Endodermal cell (in vitro differentiated cells): Measurements from ENCODE around the gene NOD1. TPM values are rescaled to one million over a fixed set of nuclear protein-coding genes. Genes with fewer than 3 reads are reported as not detected.
"Not testable (repeated sequence)": the region's sequence is repeated elsewhere in the genome, so short reads cannot be mapped to it uniquely, and the experiment has no call there.

ENCODE experiments used
- DNase-seq: peaks from one replicate; pipeline ENCODE4 v3.0.0-alpha.2; 2017
- H3K27ac ChIP-seq: 2 replicates; pipeline ENCODE4 v1.5.1; 2013; ENCODE audit warnings: mild to moderate bottlenecking, low read depth, low read length, moderate library complexity
- H3K27me3 ChIP-seq: 2 replicates; pipeline ENCODE4 v1.6.1; 2013; ENCODE audit warnings: mild to moderate bottlenecking, low read length, moderate library complexity; ENCODE audit not compliant: insufficient read depth, control insufficient read depth, poor library complexity, severe bottlenecking
- H3K36me3 ChIP-seq: 2 replicates; pipeline ENCODE4 v1.7.0; 2013; ENCODE audit warnings: mild to moderate bottlenecking, low read length, moderate library complexity; ENCODE audit not compliant: control insufficient read depth, insufficient read depth
- H3K4me1 ChIP-seq: one replicate; pipeline ENCODE4 v1.7.0; 2013; ENCODE audit warnings: low read length; ENCODE audit not compliant: control insufficient read depth, insufficient read depth
- H3K4me3 ChIP-seq: 2 replicates; pipeline ENCODE4 v1.5.1; 2013; ENCODE audit warnings: mild to moderate bottlenecking, low read length, moderate library complexity
- H3K9ac ChIP-seq: 2 replicates; pipeline ENCODE4 v1.6.1; 2013; ENCODE audit warnings: mild to moderate bottlenecking, low read length, moderate library complexity; ENCODE audit not compliant: poor library complexity, severe bottlenecking; ENCODE audit errors: extremely low read depth
- H3K9me3 ChIP-seq: 2 replicates; pipeline ENCODE4 v1.6.1; 2013; ENCODE audit warnings: mild to moderate bottlenecking, low read length, moderate library complexity; ENCODE audit not compliant: control insufficient read depth
- H3K27ac Mint-ChIP-seq: 2 replicates; pipeline ENCODE4 v1.8.0; 2020; ENCODE audit warnings: mixed read lengths
- H3K27me3 Mint-ChIP-seq: 2 replicates; pipeline ENCODE4 v1.8.0; 2021; ENCODE audit warnings: mild to moderate bottlenecking, mixed read lengths; ENCODE audit not compliant: insufficient read depth
- H3K36me3 Mint-ChIP-seq: 2 replicates; pipeline ENCODE4 v1.8.0; 2020; ENCODE audit warnings: low read depth, mixed read lengths
- H3K4me1 Mint-ChIP-seq: 2 replicates; pipeline ENCODE4 v1.8.0; 2020; ENCODE audit warnings: mixed read lengths
- H3K4me3 Mint-ChIP-seq: 2 replicates; pipeline ENCODE4 v1.8.0; 2020; ENCODE audit warnings: mild to moderate bottlenecking, moderate library complexity, mixed read lengths
- H3K9me3 Mint-ChIP-seq: 2 replicates; pipeline ENCODE4 v1.8.0; 2020; ENCODE audit warnings: mild to moderate bottlenecking, mixed read lengths
- WGBS, 2 experiments: methylation state at CpG; one replicate each; pipeline versions ENCODE4 v1.1.5 to v1.1.7; 2013; ENCODE audit warnings: missing lambda C conversion rate in 2 of 2, mixed read lengths in 1 of 2; ENCODE audit not compliant: insufficient coverage in 1 of 2, insufficient read length in 1 of 2; 5-methylcytosine and 5-hydroxymethylcytosine counted together
- total RNA-seq, 2 donors: library from RNA; stranded (reverse); fragmentation: NEBNext Ultra II Directional in 1 of 2; extraction: Animal tissue kit (Norgen Biotek cat#: 25700) in 1 of 2; gene quantifications; 2 replicates in 1 of 2; 3 replicates in 1 of 2; pipeline ENCODE4 v1.2.1, GENCODE V29; 2021
- TF ChIP-seq, protein P1 (sequence below): fragments of 200-600 bp; sonication (generic); conservative IDR thresholded peaks from 2 replicates; pipeline ENCODE4 v1.5.0; 2021; ENCODE audit warnings: antibody characterized with exemption, mild to moderate bottlenecking

NOD1 gene
- total RNA-seq, 2 donors from 2014 or later = 3.3 to 3.4 TPM

DNA sequence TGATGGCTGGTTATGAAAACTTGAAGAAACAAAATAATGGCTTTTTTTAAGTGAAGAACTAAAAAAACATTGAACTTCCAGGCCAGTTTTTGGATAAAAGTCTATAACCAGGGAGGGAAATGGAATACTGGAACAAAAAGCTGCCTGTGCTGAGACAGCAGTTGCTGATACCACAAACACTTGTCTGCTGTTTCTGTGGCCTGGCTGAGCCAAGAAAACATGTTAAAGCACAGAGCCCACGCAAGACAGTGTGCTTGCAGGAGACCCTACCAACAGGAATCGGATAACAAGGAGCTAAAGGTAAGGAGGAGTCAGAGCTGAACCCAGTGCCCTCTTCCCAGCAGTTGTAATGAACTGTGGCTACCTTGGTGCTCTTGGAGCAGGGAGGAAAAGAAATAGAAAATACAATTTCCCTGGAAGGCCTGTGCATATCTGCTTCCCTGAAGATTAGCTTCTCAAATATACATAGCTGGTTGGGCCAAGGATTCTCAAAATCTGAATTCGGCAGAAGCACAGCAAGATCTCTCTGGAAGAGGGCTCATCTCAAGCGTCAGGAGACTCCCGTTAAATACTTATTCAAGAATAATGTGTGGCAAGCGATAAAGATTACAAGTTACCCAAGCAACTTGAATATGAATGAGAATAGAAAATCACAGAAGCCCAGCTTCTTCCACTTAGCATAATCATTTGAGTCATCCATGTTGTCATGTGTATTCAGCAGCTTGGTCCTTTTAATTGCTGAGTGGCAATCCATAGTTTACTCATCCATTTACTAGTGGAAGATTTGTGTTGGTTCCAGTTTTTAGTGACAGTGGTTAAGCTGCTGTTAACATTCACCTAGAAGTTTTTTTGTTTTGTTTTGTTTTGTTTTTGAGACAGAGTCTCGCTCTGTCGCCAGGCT, 87.6 kb downstream of the NOD1 start:
- Histone ChIP-seq H3K36me3 (no peaks in the 10 kb centered on the region), H3K4me3 (no peak overlapping the region), H3K27me3 (no peaks in the 10 kb centered on the region), H3K27ac (peak overlapping the region; percentile 3), H3K9ac (no peak overlapping the region), H3K9me3 (no peaks in the 10 kb centered on the region), H3K4me1 (peaks cover 4% of the 10 kb centered on the region)
- Mint-ChIP-seq H3K9me3 (no peaks in the 10 kb centered on the region), H3K36me3 (peaks cover 3% of the 10 kb centered on the region), H3K27ac (no peak overlapping the region), H3K27me3 (no peaks in the 10 kb centered on the region), H3K4me1 (peaks cover 23% of the 10 kb centered on the region), H3K4me3 (no peak overlapping the region)
- DNase-seq = peak; percentile 53
- WGBS, 2 experiments = 48 to 75% methylated on average over 3 to 8 of the region's 8 CpGs
- TF ChIP-seq, protein P1, sequence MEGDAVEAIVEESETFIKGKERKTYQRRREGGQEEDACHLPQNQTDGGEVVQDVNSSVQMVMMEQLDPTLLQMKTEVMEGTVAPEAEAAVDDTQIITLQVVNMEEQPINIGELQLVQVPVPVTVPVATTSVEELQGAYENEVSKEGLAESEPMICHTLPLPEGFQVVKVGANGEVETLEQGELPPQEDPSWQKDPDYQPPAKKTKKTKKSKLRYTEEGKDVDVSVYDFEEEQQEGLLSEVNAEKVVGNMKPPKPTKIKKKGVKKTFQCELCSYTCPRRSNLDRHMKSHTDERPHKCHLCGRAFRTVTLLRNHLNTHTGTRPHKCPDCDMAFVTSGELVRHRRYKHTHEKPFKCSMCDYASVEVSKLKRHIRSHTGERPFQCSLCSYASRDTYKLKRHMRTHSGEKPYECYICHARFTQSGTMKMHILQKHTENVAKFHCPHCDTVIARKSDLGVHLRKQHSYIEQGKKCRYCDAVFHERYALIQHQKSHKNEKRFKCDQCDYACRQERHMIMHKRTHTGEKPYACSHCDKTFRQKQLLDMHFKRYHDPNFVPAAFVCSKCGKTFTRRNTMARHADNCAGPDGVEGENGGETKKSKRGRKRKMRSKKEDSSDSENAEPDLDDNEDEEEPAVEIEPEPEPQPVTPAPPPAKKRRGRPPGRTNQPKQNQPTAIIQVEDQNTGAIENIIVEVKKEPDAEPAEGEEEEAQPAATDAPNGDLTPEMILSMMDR = no peak

DNA sequence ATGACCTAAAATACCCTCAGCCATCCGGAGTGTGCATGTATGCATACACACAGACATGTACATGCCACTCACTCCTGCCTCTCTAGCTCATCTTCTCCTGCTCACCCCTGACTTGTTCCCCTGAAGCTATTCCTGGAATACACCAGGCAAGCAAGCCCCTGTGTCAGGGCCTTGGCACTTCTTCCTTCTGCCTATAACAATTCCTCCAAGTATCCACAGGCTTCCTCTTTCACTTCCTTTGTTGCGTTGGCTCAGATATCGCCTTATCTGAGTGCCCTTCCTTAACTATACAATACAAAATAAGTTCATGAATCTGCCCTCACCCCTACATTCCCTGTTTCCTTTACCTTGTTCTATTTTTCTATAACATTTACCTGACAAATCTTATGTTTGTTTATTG, 88.8 kb downstream of the NOD1 start:
- TF ChIP-seq, protein P1 = no peak
- Mint-ChIP-seq H3K4me1 (peaks cover 14% of the 10 kb centered on the region), H3K36me3 (peaks cover 3% of the 10 kb centered on the region), H3K4me3 (no peak overlapping the region), H3K9me3 (no peaks in the 10 kb centered on the region), H3K27ac (no peak overlapping the region), H3K27me3 (no peaks in the 10 kb centered on the region)
- DNase-seq = peak; percentile 36
- H3K4me3 ChIP-seq = no peak overlapping the region
- H3K36me3 ChIP-seq = no peaks in the 10 kb centered on the region
- H3K27ac ChIP-seq = no peak overlapping the region
- H3K4me1 ChIP-seq = peaks cover 4% of the 10 kb centered on the region
- no peaks in the 10 kb centered on the region for H3K9me3 ChIP-seq
- WGBS, 2 experiments = 93 to 100% methylated on average over 2 to 3 of the region's 3 CpGs
- H3K27me3 ChIP-seq = no peaks in the 10 kb centered on the region
- H3K9ac ChIP-seq = no peak overlapping the region

DNA sequence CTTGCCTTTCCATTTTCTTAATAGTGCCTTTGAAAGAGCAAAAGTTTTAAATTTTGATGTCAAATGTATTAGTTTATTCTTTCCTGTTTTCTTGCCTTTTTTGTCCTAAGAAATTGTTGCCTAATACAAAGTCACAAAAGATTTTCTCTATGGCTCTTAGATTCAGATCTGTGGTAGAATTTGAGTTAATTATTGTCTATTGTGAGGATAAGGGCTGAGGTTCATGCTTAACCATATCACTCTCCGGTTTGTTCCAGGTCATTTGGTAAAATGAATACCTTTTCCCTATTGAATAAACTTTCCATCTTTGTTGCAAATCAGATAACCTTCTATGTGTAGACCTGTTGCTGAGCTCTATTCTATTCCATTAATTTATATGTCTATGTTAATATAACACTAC, 96.0 kb downstream of the NOD1 start:
- H3K9me3 ChIP-seq = peaks cover 5% of the 10 kb centered on the region
- Mint-ChIP-seq H3K27me3 (no peaks in the 10 kb centered on the region), H3K4me1 (peaks cover 7% of the 10 kb centered on the region), H3K4me3 (no peak overlapping the region), H3K9me3 (peaks cover 23% of the 10 kb centered on the region), H3K27ac (no peak overlapping the region), H3K36me3 (no peaks in the 10 kb centered on the region)
- H3K4me1 ChIP-seq = peaks cover 4% of the 10 kb centered on the region
- H3K4me3 ChIP-seq = no peak overlapping the region
- 94 to 100% methylated on average over 1 of the region's 1 CpG for WGBS, 2 experiments
- H3K27me3 ChIP-seq = no peaks in the 10 kb centered on the region
- H3K27ac ChIP-seq = no peak overlapping the region
- no peak for DNase-seq
- TF ChIP-seq, protein P1 = no peak
- no peak overlapping the region for H3K9ac ChIP-seq
- H3K36me3 ChIP-seq = no peaks in the 10 kb centered on the region

DNA sequence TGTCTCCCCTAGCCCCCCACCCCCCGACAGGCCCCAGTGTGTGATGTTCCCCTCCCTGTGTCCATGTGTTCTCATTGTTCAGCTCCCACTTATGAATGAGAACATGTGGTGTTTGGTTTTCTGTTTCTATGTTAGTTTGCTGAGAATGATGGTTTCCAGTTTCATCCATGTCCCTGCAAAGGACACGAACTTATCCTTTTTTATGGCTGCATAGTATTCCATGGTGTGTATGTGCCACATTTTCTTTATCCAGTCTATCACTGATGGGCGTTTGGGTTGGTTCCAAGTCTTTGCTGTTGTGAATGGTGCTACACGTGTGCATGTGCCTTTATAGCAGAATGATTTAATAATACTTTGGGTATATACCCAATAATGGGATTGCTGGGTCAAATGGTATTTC, 97.8 kb downstream of the NOD1 start:
- H3K27me3 Mint-ChIP-seq, H3K27me3 ChIP-seq, H3K36me3 ChIP-seq, H3K36me3 Mint-ChIP-seq, H3K4me1 Mint-ChIP-seq, H3K4me3 ChIP-seq, H3K9me3 ChIP-seq, H3K9ac ChIP-seq, DNase-seq, H3K27ac Mint-ChIP-seq, H3K4me1 ChIP-seq, H3K27ac ChIP-seq, H3K4me3 Mint-ChIP-seq: not testable (repeated sequence)
- WGBS, 2 experiments = 87 to 100% methylated on average over 1 to 4 of the region's 4 CpGs
- H3K9me3 Mint-ChIP-seq = peaks cover 23% of the 10 kb centered on the region
